ENCODE measurements around the gene TNFSF12.
A peak's percentile ranks its signal among the peaks of the same experiment; 100 is the strongest.

The TNFSF12 gene

DNA sequence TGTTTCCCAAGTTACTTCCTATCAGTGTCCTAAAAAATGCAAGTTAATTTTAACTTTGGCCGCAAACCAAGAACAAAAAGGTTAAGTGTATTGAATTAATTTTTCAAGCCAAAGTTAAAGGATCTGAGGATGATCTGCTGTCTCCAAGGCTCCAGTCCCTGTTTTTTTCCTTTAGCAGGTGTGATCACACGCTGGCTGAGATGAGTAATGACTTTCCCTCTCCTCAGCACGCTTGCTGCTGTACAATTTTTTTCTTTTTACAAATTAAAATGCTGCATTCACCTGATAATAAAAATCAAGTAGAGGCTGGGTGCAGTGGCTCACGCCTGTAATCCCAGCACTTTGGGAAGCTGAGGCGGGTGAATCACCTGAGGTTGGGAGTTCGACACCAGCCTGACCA, 3.9 kb upstream of the TNFSF12 start:
- no peak for DNase-seq (ENCODE audit: low read depth)

DNA sequence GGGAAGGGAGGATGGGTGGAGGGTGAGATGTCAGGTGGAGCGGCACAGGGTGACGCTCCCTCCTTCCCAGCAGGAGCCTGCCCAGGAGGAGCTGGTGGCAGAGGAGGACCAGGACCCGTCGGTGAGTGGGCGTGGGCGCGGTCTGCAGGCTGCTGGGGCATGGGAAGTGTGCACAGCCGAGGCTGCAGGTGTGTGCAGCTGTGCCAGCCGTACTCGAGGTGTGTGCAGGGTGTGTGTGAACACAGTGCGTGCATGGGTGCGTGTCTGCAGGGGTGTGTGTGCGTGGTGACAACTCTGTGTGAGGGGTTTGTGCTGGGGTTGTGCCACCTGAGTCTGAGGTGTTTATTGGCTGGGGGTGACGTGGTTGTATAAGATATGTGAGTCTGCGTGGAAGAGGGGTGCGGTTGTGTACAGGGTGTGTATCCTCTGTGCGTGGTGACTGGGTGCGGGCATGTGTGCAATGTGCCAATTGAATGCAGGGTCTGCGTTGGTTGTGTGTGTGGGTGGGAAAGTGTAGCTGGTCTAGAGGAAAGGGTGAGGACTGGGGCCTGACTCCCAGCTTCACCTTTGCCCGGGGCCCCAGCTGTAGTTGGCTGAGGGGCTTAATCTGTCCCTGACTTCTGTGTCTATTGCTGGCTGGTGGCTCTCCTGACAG, 670 bp downstream of the TNFSF12 start:
- no peak for DNase-seq (ENCODE audit: low read depth)

DNA sequence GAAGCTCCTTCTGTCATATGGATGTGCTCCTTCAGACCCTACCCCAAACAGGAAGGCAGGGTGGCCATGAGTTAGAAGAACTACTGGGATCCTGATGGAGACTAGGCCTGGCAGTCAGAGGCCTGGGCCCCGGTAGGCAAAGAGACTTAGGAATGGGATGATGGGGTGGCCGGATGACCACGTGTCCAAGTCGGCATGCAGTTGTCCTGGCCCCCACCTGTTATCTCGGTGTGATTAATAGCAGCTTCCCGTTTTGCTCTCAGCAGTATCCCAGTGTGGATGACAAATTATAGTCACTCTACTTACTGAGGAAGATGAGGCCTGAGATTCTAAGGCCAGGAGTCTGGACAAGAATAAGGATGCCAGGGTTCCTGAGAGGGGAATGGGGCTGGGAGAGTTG, 1.5 kb downstream of the TNFSF12 start:
- no peak for DNase-seq (ENCODE audit: low read depth)

DNA sequence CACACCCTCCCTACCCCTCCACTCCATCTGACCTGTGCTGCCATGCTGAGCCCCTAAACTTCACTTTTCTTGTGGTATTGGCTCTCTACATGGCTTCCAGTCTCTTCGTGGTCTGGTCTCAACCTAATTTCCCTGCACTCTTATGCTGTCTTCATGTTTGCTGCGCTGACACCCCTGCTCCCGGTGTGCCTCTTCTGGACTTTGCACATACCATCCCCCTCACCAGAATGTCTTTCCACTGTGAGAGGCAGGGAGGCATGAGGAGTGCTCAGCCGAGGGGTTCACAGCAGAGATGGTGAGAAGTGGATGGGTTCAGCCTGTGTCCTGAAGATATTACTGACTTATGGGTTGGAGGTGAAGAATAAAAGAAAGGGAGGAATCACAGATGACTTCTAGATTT, 2.5 kb downstream of the TNFSF12 start:
- no peak for DNase-seq (ENCODE audit: low read depth)

DNA sequence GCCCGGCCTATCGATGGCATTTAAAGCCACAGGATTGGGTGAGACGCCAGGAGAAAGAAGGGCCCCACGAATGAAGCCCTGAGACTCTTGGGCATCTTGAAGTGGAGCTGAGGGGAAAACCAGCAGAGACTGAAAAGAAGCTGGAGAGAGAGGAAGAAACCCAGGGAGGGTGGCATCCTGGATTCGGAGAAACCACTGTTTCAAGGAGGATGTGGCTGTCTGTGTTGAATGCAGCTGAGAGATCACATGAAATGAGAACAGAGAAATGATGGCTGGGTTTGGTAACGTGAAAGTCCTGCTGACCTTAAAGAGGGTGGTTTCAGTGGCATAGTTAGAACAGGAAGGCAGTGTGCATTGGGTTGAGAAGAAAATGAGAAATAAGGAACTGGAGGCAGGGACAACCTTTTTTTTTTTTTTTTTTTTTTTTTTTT, 3.8 kb downstream of the TNFSF12 start:
- DNase-seq (ENCODE audit: low read depth), result no peak

DNA sequence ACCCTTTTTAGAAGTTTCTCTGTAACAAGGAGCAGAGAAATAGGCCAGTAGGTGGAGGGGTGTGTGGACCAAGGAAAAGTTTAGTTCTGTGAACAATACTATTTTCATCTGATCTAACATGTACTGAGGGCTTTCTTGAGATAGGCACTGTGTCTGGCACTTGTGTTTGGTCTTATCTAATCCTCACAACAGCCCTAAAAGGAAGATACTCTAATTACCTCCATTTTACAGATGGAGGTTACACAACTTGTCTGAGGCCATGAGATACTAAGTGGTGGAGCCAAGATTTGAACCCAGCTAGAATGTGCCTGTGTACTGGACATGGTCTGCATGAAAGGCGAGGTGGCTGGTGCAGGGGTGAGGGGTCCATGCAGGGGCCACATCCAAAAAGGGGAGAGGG, 4.5 kb downstream of the TNFSF12 start:
- no peak for DNase-seq (ENCODE audit: low read depth)

DNA sequence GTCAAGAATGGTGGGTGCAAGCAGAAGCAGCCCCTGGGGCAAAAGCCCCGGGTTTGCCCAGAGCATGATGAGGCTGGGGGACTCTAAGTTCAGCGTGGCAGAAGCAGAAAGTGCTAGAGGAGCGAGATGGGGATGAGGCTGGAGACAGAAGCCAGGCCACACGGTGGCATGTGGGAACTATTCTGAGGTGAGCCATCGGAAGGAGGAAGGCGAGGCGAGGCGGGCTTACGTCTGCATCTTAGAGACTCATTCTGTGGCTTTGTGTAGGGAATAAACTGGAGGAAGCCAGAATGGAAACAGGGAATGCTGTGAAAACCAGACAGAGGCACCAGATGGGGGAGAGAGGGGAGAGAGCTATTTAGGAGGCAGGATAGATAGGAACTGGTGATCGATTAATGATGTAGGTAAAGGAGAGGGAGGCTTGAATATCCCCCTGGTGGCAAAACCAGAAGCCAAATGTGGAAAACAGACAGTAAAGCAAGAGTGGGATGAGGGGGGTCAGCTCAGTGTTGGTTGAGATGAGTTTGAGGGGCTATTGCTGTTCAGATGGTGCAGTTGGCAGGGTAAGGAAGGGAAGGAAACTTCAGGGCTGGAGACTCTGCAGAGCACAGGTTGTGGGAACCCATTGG, 6.6 kb downstream of the TNFSF12 start:
- no peak for DNase-seq (ENCODE audit: low read depth)

DNA sequence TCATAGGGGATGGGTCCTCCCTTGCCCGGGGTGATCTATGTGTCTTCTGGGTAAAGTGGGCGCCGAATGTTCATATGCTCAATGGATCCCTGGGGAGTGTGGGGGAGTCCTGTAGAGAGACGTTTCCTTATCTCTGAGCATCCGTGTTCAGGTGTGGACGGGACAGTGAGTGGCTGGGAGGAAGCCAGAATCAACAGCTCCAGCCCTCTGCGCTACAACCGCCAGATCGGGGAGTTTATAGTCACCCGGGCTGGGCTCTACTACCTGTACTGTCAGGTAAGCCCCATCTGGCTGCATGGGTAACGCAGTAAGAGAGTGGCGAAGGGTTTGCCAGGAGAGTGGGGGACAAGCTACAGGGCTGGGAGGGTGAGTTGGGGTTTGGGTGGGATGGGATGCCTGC, 7.8 kb downstream of the TNFSF12 start:
- DNase-seq (ENCODE audit: low read depth), result no peak

DNA sequence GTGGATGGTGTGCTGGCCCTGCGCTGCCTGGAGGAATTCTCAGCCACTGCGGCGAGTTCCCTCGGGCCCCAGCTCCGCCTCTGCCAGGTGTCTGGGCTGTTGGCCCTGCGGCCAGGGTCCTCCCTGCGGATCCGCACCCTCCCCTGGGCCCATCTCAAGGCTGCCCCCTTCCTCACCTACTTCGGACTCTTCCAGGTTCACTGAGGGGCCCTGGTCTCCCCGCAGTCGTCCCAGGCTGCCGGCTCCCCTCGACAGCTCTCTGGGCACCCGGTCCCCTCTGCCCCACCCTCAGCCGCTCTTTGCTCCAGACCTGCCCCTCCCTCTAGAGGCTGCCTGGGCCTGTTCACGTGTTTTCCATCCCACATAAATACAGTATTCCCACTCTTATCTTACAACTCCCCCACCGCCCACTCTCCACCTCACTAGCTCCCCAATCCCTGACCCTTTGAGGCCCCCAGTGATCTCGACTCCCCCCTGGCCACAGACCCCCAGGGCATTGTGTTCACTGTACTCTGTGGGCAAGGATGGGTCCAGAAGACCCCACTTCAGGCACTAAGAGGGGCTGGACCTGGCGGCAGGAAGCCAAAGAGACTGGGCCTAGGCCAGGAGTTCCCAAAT, 8.4 kb downstream of the TNFSF12 start:
- DNase-seq (ENCODE audit: low read depth), result no peak

DNA sequence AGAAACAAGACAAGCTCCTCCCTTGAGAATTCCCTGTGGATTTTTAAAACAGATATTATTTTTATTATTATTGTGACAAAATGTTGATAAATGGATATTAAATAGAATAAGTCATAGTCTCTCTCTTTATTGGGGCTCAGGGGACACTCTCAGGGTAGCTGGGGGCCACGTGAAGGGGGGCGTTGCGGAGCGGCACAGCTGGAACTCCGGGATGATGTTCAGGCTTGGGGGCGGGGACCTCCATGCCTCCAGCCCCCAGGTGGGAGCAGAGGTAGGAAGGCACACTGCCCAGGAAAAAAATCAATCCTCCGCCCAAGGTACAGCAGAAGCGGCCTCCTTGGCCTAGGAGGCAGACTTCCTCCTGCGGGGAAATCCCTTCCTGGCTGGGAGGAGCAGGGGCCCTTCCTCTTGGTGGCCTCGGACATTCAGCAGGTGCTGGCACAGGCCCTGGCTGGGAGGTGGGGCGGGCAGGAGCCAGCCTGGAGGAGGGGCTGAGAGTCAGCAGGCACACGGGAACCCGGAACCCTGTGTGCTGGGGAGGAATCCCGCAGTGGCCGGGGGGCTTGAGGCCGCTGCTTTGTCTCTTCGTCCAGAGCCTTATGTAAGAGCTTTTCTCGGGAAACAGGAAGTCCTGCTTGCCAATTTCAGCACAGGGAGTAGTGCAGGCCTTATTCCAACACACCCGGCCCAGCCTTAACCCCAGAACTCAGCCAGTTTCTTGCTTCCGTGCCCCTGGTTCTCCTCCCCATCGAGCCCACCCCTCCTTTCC, 9.1 kb downstream of the TNFSF12 start:
- DNase-seq (ENCODE audit: low read depth), result peak; percentile 64

DNA sequence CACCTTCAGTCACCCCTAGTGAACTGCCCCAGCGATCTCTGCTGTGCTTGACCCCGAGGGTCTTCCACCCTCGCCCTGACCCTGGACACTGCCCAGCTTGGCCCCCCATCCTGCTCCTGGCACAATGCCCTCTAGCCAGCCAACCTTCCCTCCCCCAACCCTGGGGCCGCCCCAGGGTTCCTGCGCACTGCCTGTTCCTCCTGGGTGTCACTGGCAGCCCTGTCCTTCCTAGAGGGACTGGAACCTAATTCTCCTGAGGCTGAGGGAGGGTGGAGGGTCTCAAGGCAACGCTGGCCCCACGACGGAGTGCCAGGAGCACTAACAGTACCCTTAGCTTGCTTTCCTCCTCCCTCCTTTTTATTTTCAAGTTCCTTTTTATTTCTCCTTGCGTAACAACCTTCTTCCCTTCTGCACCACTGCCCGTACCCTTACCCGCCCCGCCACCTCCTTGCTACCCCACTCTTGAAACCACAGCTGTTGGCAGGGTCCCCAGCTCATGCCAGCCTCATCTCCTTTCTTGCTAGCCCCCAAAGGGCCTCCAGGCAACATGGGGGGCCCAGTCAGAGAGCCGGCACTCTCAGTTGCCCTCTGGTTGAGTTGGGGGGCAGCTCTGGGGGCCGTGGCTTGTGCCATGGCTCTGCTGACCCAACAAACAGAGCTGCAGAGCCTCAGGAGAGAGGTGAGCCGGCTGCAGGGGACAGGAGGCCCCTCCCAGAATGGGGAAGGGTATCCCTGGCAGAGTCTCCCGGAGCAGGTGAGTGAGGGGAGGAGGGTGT, 9.9 kb downstream of the TNFSF12 start, which contains the start of gene TNFSF13:
Gene TNFSF13, plus strand, starts transcription at position 207 of the 776 bp plus-strand sequence. Its CDS starts 290 bp downstream, at position 497.
- DNase-seq (ENCODE audit: low read depth), result no peak

DNA sequence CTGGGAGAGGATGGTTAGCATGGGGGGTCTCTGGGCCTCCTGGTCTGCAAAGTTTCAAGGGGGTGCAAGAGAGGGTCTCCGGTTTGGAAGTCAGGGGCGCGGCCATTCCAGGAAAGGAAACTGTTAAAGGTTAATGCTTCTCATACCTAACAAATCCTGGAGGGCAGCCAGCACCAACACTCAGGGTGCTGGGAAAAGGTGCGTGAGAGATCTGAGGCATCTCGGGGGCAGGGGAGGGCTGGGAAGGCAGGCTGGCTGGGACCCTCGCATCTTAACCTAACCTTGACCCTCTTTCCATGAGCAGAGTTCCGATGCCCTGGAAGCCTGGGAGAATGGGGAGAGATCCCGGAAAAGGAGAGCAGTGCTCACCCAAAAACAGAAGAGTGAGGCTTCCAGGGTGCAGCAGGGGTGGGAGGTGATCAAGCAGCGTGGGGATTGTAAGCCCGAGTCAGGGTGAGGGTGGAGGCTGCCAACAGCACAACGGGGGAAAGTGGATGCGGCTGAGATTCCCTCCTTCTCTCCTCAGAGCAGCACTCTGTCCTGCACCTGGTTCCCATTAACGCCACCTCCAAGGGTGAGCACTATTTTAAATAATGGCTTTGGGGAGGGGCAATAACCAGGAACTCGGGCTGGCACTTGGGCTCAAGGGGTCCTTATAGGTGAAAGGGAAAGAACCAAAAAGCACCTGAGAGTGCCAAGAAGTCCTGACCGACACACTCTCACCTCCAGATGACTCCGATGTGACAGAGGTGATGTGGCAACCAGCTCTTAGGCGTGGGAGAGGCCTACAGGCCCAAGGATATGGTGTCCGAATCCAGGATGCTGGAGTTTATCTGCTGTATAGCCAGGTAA, 10.7 kb downstream of the TNFSF12 start:
- DNase-seq (ENCODE audit: low read depth), result no peak

DNA sequence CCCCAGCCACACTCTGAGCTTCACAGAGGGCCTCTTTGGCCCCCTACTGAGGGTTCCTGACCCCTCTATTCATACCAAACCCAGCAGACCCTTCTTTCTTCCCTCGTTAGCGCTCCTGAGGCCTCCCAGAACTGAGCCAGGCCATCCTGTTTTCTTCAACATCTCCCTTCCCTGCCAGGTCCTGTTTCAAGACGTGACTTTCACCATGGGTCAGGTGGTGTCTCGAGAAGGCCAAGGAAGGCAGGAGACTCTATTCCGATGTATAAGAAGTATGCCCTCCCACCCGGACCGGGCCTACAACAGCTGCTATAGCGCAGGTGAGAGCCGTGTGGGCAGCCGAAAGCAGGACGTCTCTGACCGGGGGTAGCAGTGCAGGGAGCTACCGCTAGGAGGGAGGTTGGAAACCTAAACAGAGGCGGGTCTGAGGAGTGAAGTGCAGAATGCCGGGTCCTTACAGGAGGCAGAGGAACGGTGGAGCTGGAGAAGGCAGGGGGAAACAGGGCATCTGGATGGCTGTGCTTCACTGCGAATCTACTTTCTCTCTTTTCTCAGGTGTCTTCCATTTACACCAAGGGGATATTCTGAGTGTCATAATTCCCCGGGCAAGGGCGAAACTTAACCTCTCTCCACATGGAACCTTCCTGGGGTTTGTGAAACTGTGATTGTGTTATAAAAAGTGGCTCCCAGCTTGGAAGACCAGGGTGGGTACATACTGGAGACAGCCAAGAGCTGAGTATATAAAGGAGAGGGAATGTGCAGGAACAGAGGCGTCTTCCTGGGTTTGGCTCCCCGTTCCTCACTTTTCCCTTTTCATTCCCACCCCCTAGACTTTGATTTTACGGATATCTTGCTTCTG, 11.5 kb downstream of the TNFSF12 start:
- peak; percentile 36 for DNase-seq (ENCODE audit: low read depth)

DNA sequence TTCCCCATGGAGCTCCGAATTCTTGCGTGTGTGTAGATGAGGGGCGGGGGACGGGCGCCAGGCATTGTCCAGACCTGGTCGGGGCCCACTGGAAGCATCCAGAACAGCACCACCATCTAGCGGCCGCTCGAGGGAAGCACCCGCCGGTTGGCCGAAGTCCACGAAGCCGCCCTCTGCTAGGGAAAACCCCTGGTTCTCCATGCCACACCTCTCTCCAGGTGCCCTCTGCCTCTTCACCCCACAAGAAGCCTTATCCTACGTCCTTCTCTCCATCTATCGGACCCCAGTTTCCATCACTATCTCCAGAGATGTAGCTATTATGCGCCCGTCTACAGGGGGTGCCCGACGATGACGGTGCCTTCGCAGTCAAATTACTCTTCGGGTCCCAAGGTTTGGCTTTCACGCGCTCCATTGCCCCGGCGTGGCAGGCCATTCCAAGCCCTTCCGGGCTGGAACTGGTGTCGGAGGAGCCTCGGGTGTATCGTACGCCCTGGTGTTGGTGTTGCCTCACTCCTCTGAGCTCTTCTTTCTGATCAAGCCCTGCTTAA, 12.2 kb downstream of the TNFSF12 start:
- peak; percentile 75 for DNase-seq (ENCODE audit: low read depth)

DNA sequence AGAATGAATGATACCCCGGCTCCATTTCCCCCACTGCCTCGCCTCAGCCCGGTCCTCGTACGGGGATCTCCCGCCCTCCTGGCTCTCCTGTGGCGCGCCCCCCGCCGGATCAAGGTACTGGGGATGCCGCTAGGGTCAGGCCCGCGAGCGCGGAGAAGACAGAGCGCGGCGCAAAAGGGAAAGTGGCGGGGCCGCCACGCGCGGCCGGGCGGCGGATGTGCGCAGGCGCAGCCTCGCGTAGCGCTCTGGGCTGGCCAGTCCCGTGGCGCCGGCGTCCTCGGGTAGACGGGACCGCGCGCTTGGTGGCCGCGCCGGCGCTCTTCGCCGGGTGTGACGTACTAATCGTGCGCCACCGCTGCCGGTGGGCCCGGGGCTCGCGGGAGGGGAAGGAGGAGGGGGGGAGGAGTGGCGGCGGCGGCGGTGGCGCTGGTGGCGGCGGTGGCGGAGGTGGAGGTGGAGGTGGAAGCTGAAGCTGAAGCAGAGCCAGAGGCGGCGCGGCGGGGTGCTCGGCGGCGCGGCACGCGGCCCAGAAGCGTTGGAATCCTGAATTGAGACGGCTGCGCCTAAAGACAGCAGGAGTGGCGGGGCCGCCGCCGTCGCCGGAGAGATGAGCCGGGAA, 12.8 kb downstream of the TNFSF12 start, which contains the start of gene SENP3:
Gene SENP3, plus strand, starts transcription at position 331 of the 619 bp plus-strand sequence. CDS start 1,158 bp downstream, outside the sequence.
- peak; percentile 72 for DNase-seq (ENCODE audit: low read depth)

DNA sequence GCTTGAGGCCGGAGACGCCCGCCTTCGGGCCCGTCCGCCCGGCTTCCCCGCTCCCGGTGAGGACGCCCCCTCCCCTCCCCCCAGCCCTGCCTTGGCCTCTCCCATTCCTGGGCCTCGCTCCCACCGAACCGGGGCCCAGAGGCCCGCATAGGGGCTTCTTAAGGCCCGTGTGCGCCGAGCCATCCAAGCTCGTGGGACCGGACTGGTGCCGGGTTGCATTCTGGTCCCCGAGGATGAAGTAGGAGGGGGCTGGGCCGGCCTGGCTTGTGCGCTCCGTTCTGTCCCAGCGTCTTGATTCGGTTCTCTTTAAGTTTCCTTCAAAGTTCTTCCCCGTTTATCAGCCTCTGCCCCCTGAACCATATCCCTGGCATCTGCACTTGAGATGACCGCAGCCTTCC, 13.3 kb downstream of the TNFSF12 start:
- DNase-seq (ENCODE audit: low read depth), result no peak

DNA sequence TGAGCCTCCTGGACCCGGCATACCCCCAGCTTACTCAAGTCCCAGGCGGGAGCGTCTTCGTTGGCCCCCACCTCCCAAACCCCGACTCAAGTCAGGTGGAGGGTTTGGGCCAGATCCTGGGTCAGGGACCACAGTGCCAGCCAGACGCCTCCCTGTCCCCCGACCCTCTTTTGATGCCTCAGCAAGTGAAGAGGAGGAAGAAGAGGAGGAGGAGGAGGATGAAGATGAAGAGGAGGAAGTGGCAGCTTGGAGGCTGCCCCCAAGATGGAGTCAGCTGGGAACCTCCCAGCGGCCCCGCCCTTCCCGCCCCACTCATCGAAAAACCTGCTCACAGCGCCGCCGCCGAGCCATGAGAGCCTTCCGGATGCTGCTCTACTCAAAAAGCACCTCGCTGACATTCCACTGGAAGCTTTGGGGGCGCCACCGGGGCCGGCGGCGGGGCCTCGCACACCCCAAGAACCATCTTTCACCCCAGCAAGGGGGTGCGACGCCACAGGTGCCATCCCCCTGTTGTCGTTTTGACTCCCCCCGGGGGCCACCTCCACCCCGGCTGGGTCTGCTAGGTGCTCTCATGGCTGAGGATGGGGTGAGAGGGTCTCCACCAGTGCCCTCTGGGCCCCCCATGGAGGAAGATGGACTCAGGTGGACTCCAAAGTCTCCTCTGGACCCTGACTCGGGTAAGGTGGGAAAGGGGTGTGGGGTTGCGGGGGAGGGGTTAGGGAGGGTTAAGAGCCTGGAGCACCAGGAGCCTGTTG, 14.4 kb downstream of the TNFSF12 start:
- no peak for DNase-seq (ENCODE audit: low read depth)

DNA sequence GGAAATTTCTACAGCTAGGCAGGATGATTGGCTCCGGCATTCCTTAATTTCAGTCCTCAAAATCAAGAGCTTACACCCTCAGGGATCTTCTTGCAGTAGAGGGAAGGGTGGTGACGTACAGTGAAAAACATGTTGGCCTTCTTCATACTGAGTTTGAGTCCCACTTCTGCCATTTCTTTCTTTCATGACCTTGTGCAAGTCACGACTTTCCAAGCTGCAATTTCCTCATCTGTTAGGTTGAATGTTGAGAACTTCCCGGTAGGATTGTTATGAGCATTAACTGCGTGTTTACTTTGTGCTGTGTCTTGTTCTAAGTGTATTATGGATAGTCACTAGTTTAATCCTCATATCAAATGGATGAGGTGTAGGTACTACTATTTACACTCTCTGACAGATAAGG, 20.7 kb downstream of the TNFSF12 start:
- DNase-seq (ENCODE audit: low read depth), result no peak

Measured in fibroblast of the conjunctiva (primary cell).